GM10847 (cell line): Measurements from ENCODE around the gene NTRK3.

Source experiments
- POLR2A ChIP-seq: IDR thresholded peaks from 2 replicates; pipeline ENCODE4 v1.6.1; 2011; ENCODE audit not compliant: insufficient read length; ENCODE audit errors: extremely low read depth

Gene NTRK3

GRCh38 chr15:88256279-88257230 is at the start of gene NTRK3:
TSS of gene NTRK3 (minus strand) at chr15:88256739. CDS start at chr15:88256153, 586 bp downstream.
- TF ChIP-seq POLR2A: no peak

GRCh38 chr15:88303395-88303794 is 46.9 kb upstream of the NTRK3 start:
- TF ChIP-seq POLR2A: no peak

- no peak for TF ChIP-seq POLR2A
Observed at GRCh38 chr15:88302373-88302772, 45.8 kb upstream of the NTRK3 start.

GRCh38 chr15:88301311-88301710 is 44.8 kb upstream of the NTRK3 start:
- no peak for TF ChIP-seq POLR2A

- TF ChIP-seq POLR2A: no peak
Observed at GRCh38 chr15:88300861-88301260, 44.3 kb upstream of the NTRK3 start.

GRCh38 chr15:88300089-88300488 is 43.5 kb upstream of the NTRK3 start:
- no peak for TF ChIP-seq POLR2A

- TF ChIP-seq POLR2A: no peak
Observed at GRCh38 chr15:88299497-88299896, 43.0 kb upstream of the NTRK3 start.

- no peak for TF ChIP-seq POLR2A
Observed at GRCh38 chr15:88288661-88289060, 32.1 kb upstream of the NTRK3 start.

- TF ChIP-seq POLR2A: no peak
Observed at GRCh38 chr15:88288206-88288605, 31.7 kb upstream of the NTRK3 start.

- TF ChIP-seq POLR2A: no peak
Observed at GRCh38 chr15:88284318-88284998, 27.9 kb upstream of the NTRK3 start.

- TF ChIP-seq POLR2A: no peak
Observed at GRCh38 chr15:88282614-88283013, 26.1 kb upstream of the NTRK3 start.

GRCh38 chr15:88276821-88277410 is 20.4 kb upstream of the NTRK3 start:
- no peak for TF ChIP-seq POLR2A

- no peak for TF ChIP-seq POLR2A
Observed at GRCh38 chr15:88275804-88276203, 19.3 kb upstream of the NTRK3 start.

- TF ChIP-seq POLR2A: no peak
Observed at GRCh38 chr15:88274553-88275460, 18.3 kb upstream of the NTRK3 start.

GRCh38 chr15:88272421-88272820 is 15.9 kb upstream of the NTRK3 start:
- no peak for TF ChIP-seq POLR2A
